HepG2 (cell line): ENCODE measurements around the gene C2orf76. TPM values are rescaled to one million over a fixed set of nuclear protein-coding genes. Genes with fewer than 3 reads are reported as not detected.

Source experiments
- AGO2 ChIP-seq: fragments of 200-400 bp; formaldehyde crosslinking; optimal IDR thresholded peaks from 2 replicates; pipeline ENCODE3; 2017; ENCODE audit warnings: mild to moderate bottlenecking, low read depth, low read length, moderate library complexity
- CEBPG ChIP-seq: IDR thresholded peaks from 2 replicates; pipeline ENCODE4 v1.6.1; 2016
- CREBL2 ChIP-seq: sonication (generic); formaldehyde crosslinking; IDR thresholded peaks from 2 replicates; pipeline ENCODE4 v1.8.1; 2023; ENCODE audit warnings: missing genetic modification reagents, mild to moderate bottlenecking, borderline replicate concordance
- CTCF ChIP-seq: sonication (generic); formaldehyde crosslinking; IDR thresholded peaks from 2 replicates; pipeline ENCODE4 v1.5.0; 2020; ENCODE audit warnings: mild to moderate bottlenecking, missing genetic modification reagents, moderate library complexity
- FOSL1 ChIP-seq: sonication (generic); formaldehyde crosslinking; IDR thresholded peaks from 2 replicates; pipeline ENCODE4 v1.9.0; 2021; ENCODE audit warnings: missing genetic modification reagents, borderline replicate concordance
- FOXA1 ChIP-seq, 2 experiments: fragments of 450-650 bp in 1 of 2; sonication (generic) in 1 of 2; formaldehyde crosslinking in 1 of 2; IDR thresholded peaks; 2 replicates each; pipeline versions ENCODE4 v1.4.0 to v1.6.1; 2016 to 2020; ENCODE audit warnings: missing genetic modification reagents in 1 of 2
- FOXC1 ChIP-seq: sonication (generic); formaldehyde crosslinking; IDR thresholded peaks from 2 replicates; pipeline ENCODE4 v1.8.0; 2022; ENCODE audit warnings: mild to moderate bottlenecking, missing genetic modification reagents, borderline replicate concordance
- HNRNPLL ChIP-seq: fragments of 200-400 bp; formaldehyde crosslinking; IDR thresholded peaks from 2 replicates; pipeline ENCODE4 v1.6.1; 2017; ENCODE audit warnings: mild to moderate bottlenecking, low read depth, low read length; ENCODE audit not compliant: poor library complexity, severe bottlenecking
- KDM2A ChIP-seq: sonication (generic); formaldehyde crosslinking; IDR thresholded peaks from 2 replicates; pipeline ENCODE4 v1.4.0; 2020; ENCODE audit warnings: low read depth, missing genetic modification reagents, borderline replicate concordance
- KDM4B ChIP-seq: sonication (generic); formaldehyde crosslinking; IDR thresholded peaks from 2 replicates; pipeline ENCODE4 v1.4.0; 2020; ENCODE audit warnings: missing genetic modification reagents
- MIXL1 ChIP-seq: IDR thresholded peaks from 2 replicates; pipeline ENCODE4 v1.6.1; 2016
- NONO ChIP-seq, 2 experiments: fragments of 450-650 bp in 1 of 2; sonication (generic) in 1 of 2; formaldehyde crosslinking in 1 of 2; IDR thresholded peaks in 1 of 2; conservative IDR thresholded peaks in 1 of 2; 2 replicates each; pipeline versions ENCODE4 v1.6.1 to v1.8.0; 2017 to 2022; ENCODE audit warnings: mild to moderate bottlenecking in 1 of 2, missing genetic modification reagents in 1 of 2, moderate library complexity in 1 of 2
- PAF1 ChIP-seq: IDR thresholded peaks from 2 replicates; pipeline ENCODE4 v1.6.1; 2016; ENCODE audit warnings: missing genetic modification reagents, missing compliant biosample characterization
- PAX8 ChIP-seq: sonication (generic); formaldehyde crosslinking; IDR thresholded peaks from 2 replicates; pipeline ENCODE4 v1.8.0; 2022; ENCODE audit warnings: mild to moderate bottlenecking, missing genetic modification reagents, borderline replicate concordance
- SMAD3 ChIP-seq: sonication (generic); formaldehyde crosslinking; IDR thresholded peaks from 2 replicates; pipeline ENCODE4 v1.4.0; 2020; ENCODE audit warnings: missing genetic modification reagents
- SMC3 ChIP-seq: IDR thresholded peaks from 2 replicates; pipeline ENCODE4 v1.6.1; 2011; ENCODE audit warnings: low read length, improper control_type of control experiment
- SNAI1 ChIP-seq: sonication (generic); formaldehyde crosslinking; IDR thresholded peaks from 2 replicates; pipeline ENCODE4 v1.5.0; 2020; ENCODE audit warnings: mild to moderate bottlenecking, missing genetic modification reagents, borderline replicate concordance
- TFAP4 ChIP-seq: sonication (generic); IDR thresholded peaks from 2 replicates; pipeline ENCODE4 v1.6.1; 2016; ENCODE audit warnings: low read depth, borderline replicate concordance
- ZBTB26 ChIP-seq: IDR thresholded peaks from 2 replicates; pipeline ENCODE4 v1.6.1; 2016; ENCODE audit warnings: missing compliant biosample characterization, missing genetic modification reagents, borderline replicate concordance
- ZFX ChIP-seq: sonication (generic); formaldehyde crosslinking; IDR thresholded peaks from 2 replicates; pipeline ENCODE4 v1.4.0; 2020; ENCODE audit warnings: mild to moderate bottlenecking, low read depth, missing genetic modification reagents, moderate library complexity
- ZKSCAN5 ChIP-seq: sonication (generic); formaldehyde crosslinking; IDR thresholded peaks from 2 replicates; pipeline ENCODE4 v1.5.1; 2020; ENCODE audit warnings: mild to moderate bottlenecking, missing genetic modification reagents
- ZNF124 ChIP-seq: sonication (generic); formaldehyde crosslinking; IDR thresholded peaks from 2 replicates; pipeline ENCODE4 v1.4.0; 2020; ENCODE audit warnings: missing genetic modification reagents
- ZNF232 ChIP-seq: sonication (generic); formaldehyde crosslinking; IDR thresholded peaks from 2 replicates; pipeline ENCODE4 v1.4.0; 2020; ENCODE audit warnings: missing genetic modification reagents, borderline replicate concordance
- ZNF776 ChIP-seq: sonication (generic); formaldehyde crosslinking; IDR thresholded peaks from 2 replicates; pipeline ENCODE4 v1.4.0; 2020; ENCODE audit warnings: mild to moderate bottlenecking, missing genetic modification reagents
- ZNF788 ChIP-seq: sonication (generic); formaldehyde crosslinking; IDR thresholded peaks from 2 replicates; pipeline ENCODE4 v1.5.0; 2020; ENCODE audit warnings: mild to moderate bottlenecking, missing genetic modification reagents, borderline replicate concordance
- ZSCAN21 ChIP-seq: sonication (generic); formaldehyde crosslinking; IDR thresholded peaks from 2 replicates; pipeline ENCODE4 v1.8.0; 2022; ENCODE audit warnings: mild to moderate bottlenecking, missing genetic modification reagents, moderate library complexity, borderline replicate concordance
- polyA plus RNA-seq, 8 experiments: library from polyadenylated mRNA; depleted of rRNA in 3 of 8; stranded (reverse) in 7 of 8; unstranded in 1 of 8; fragments of >200 nt; fragmentation: Illumina TruSeq in 4 of 8; extraction: Trizol in 4 of 8; gene quantifications; 2 replicates each; pipeline versions ENCODE4 v1.2.1 to v1.2.3, GENCODE V29; 2011 to 2016; ENCODE audit warnings: low read depth in 4 of 8, missing spikeins in 1 of 8, mixed read lengths in 1 of 8; ENCODE audit not compliant: insufficient read depth in 1 of 8
- total RNA-seq, 5 experiments: library from RNA; depleted of rRNA; stranded (reverse); fragments of >200 nt; fragmentation: Illumina TruSeq; extraction: Trizol; gene quantifications; 2 replicates each; pipeline ENCODE4 v1.2.3, GENCODE V29; 2016; ENCODE audit warnings: low read depth in 1 of 5

The C2orf76 gene
- total and polyA plus RNA-seq, 2 of the 13 experiments (the other 11 are each of a cell fraction or from before 2014, with no cell fraction given): 7.7 to 8.5 TPM

GRCh38 chr2:119264781-119265692 lies 101.6 kb downstream of the C2orf76 start (continued):
- TF ChIP-seq ZNF124 (CRISPR knock-in tag): no peak
- TF ChIP-seq CREBL2 (CRISPR knock-in tag): no peak
- no peak for TF ChIP-seq CEBPG
- no peak for TF ChIP-seq PAX8 (CRISPR knock-in tag)
- no peak for TF ChIP-seq ZNF232 (CRISPR knock-in tag)
- TF ChIP-seq ZKSCAN5 (CRISPR knock-in tag): no peak
- peak; percentile 36; the same call in 1 of the 2 replicates for TF ChIP-seq ZFX (CRISPR knock-in tag)
- TF ChIP-seq ZSCAN21 (CRISPR knock-in tag): peak; percentile 45; the same call in 1 of the 2 replicates
- TF ChIP-seq NONO (IDR thresholded peaks at IDR 0.05): no peak
- 0 out of 2 replicates have a peak, but pooled peaks have one; percentile 19 for TF ChIP-seq NONO (CRISPR knock-in tag; conservative IDR thresholded peaks at IDR 0.05)
- TF ChIP-seq MIXL1 (CRISPR knock-in tag): peak; percentile 87
- TF ChIP-seq FOSL1 (CRISPR knock-in tag): no peak
- no peak for TF ChIP-seq HNRNPLL
- TF ChIP-seq SMC3: peak; percentile 90
- no peak for TF ChIP-seq FOXA1 (IDR thresholded peaks at IDR 0.05)
- peak; percentile 46; the same call in 1 of the 2 replicates for TF ChIP-seq FOXA1 (CRISPR knock-in tag; IDR thresholded peaks at IDR 0.05)
- no peak for TF ChIP-seq SNAI1
- 0 out of 2 replicates have a peak, but pooled peaks have one; percentile 15 for TF ChIP-seq ZNF788
- no peak for TF ChIP-seq TFAP4
- no peak for TF ChIP-seq AGO2
- no peak for TF ChIP-seq KDM4B
- TF ChIP-seq FOXC1 (CRISPR knock-in tag): peak; percentile 8; the same call in 1 of the 2 replicates
- TF ChIP-seq ZNF776: no peak
- no peak for TF ChIP-seq PAF1 (CRISPR knock-in tag)
- peak; percentile 51; the same call in 1 of the 2 replicates for TF ChIP-seq ZBTB26
- 0 out of 2 replicates have a peak, but pooled peaks have one; percentile 34 for TF ChIP-seq SMAD3
- peak; percentile 96 for TF ChIP-seq CTCF (CRISPR knock-in tag)
- peak; percentile 48; the same call in 1 of the 2 replicates for TF ChIP-seq KDM2A (CRISPR knock-in tag)
